Measurements from ENCODE around the gene DPYD. TPM values are rescaled to one million over a fixed set of nuclear protein-coding genes. Genes with fewer than 3 reads are reported as not detected.

DPYD gene
- total RNA-seq, 1 experiment from 2014 or later = 12.8 TPM

DNA sequence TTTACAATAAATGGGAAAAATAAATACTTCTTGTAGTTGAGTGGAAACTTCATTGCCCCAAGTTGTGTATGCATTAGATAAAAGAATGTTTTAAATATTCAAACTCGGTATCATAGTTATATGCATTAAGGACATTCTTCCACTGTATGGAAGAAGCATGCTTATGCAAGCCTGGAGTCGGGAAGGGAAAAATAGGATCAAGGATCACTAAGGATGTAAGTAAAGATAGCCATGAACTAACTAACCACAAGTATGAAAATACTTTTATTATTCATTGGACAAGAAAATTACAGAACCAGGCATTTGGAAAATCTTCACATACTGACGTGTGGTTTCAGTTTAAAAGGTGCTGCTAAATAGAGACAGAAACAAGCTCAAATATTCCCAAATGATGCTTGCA, 26.9 kb upstream of the DPYD start:
- H3K9ac ChIP-seq (ENCODE audit: low read length) = no peak overlapping the region
- DNase-seq (no peak), ATAC-seq (no peak)
- H4K20me1 ChIP-seq (ENCODE audit: low read length) = no peaks in the 10 kb centered on the region
- H3K9me2 ChIP-seq (replicated peaks; ENCODE audit: low read length) = no peaks in the 10 kb centered on the region
- no peaks in the 10 kb centered on the region for H3F3A ChIP-seq (ENCODE audit: low read length, unreplicated experiment)
- no peaks in the 10 kb centered on the region for H3K4me1 ChIP-seq (ENCODE audit: insufficient read depth, low read length)
- H3K27me3 ChIP-seq (ENCODE audit: low read length) = no peaks in the 10 kb centered on the region
- intact Hi-C loops (cut with micrococcal nuclease) = no loop called here
- BruUV-seq (replicated peaks) = no TSS peak
- H3K36me3 ChIP-seq (ENCODE audit: low read depth, low read length) = no peaks in the 10 kb centered on the region
- ChIA-PET POLR2A (ENCODE audit: unreplicated experiment) (no interaction called here), CTCF (no interaction called here)
- no peak for TF ChIP-seq CTCF (conservative IDR thresholded peaks at IDR 0.05; ENCODE audit: low read depth, low read length)
- TF ChIP-seq EZH2 (IDR thresholded peaks at IDR 0.05; ENCODE audit: low read length, unreplicated experiment) = no peak
- TF ChIP-seq EZH2phosphoT487 (IDR thresholded peaks at IDR 0.05; ENCODE audit: borderline replicate concordance, low read length) = no peak
- H3K79me2 ChIP-seq (ENCODE audit: low read length) = no peaks in the 10 kb centered on the region
- no peaks in the 10 kb centered on the region for H3K9me3 ChIP-seq (ENCODE audit: low read length)
- H2AFZ ChIP-seq (ENCODE audit: low read length) = no peak overlapping the region
- H3K27ac ChIP-seq (ENCODE audit: low read length) = no peak overlapping the region
- no peak overlapping the region for H3K4me2 ChIP-seq (ENCODE audit: low read length)
- no peak overlapping the region for H3K4me3 ChIP-seq (ENCODE audit: low read length)

- H2AFZ ChIP-seq (ENCODE audit: low read length) = no peak overlapping the region
- H3K27ac ChIP-seq (ENCODE audit: low read length) = no peak overlapping the region
- ChIA-PET CTCF (interaction anchor here (0.6 kb wide), 1 partner anchor 9 kb away, joined by 3 read pairs; no protein-coding TSS in a partner anchor), POLR2A (ENCODE audit: unreplicated experiment) (no interaction called here)
- no peaks in the 10 kb centered on the region for H3K36me3 ChIP-seq (ENCODE audit: low read depth, low read length)
- no peaks in the 10 kb centered on the region for H3K9me3 ChIP-seq (ENCODE audit: low read length)
- no peak for TF ChIP-seq EZH2phosphoT487 (IDR thresholded peaks at IDR 0.05; ENCODE audit: borderline replicate concordance, low read length)
- no peak for TF ChIP-seq CTCF (conservative IDR thresholded peaks at IDR 0.05; ENCODE audit: low read depth, low read length)
- TF ChIP-seq EZH2 (IDR thresholded peaks at IDR 0.05; ENCODE audit: low read length, unreplicated experiment) = no peak
- no peaks in the 10 kb centered on the region for H3K9me2 ChIP-seq (replicated peaks; ENCODE audit: low read length)
- H3K79me2 ChIP-seq (ENCODE audit: low read length) = no peaks in the 10 kb centered on the region
- no TSS peak for BruUV-seq (replicated peaks)
- ATAC-seq (no peak), DNase-seq (no peak)
- H3K27me3 ChIP-seq (ENCODE audit: low read length) = no peaks in the 10 kb centered on the region
- no peaks in the 10 kb centered on the region for H4K20me1 ChIP-seq (ENCODE audit: low read length)
- H3K4me3 ChIP-seq (ENCODE audit: low read length) = no peak overlapping the region
- peaks cover 8% of the 10 kb centered on the region for H3K4me1 ChIP-seq (ENCODE audit: insufficient read depth, low read length)
- H3F3A ChIP-seq (ENCODE audit: low read length, unreplicated experiment) = peaks cover 7% of the 10 kb centered on the region
- H3K9ac ChIP-seq (ENCODE audit: low read length) = no peak overlapping the region
- no peak overlapping the region for H3K4me2 ChIP-seq (ENCODE audit: low read length)
- intact Hi-C loops (cut with micrococcal nuclease) = loop anchor here (2.0 kb wide), 1 partner anchor 45 kb away; no protein-coding TSS in a partner anchor
Measured at GRCh38 chr1:97943354-97943753, 22.5 kb upstream of the DPYD start.

DNA sequence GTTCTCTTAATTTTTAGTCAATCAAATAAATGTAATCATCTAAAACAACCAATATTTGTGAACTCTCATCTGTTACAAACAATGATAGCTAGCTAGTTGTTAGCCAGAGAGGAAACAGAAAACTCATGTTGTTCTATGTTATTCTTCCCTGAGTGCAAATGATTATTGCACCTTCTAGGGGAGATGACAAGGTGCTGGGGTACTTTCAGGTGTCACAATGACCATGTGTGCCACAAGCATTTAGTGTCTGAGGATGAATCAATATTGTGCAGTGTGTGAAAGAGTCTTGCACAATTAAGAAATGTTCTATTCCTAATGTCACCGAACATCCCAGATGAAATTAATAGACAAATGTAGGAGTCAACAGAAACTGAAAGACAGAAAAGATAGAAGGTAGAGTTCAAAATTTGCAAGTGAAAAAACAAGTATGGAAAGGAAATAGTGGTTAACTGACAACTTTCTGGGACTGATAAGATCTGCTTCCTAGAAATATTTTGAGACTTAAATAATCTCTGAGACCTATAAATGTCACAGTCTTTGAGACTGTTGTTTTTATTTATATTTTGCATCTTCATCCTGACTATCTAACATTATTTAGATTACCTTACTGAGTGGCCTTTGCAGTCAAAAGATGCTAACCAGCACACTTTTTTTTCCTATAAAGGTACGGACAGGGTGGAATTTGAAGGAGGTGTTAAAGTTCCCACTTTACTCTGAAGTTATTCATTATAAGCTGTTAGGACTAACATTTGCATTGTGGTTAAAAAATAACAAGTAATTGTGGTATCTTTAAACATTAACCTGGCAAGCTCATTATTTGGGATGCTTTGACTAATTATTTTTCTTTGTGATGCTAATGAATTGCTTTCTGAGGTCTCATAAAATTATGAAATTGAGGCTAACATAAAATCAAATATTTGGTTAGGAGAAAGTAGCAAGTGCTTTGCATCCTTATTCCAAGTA, 21.6 kb upstream of the DPYD start:
- Histone ChIP-seq H3K9ac (ENCODE audit: low read length) (no peak overlapping the region), H3K9me2 (replicated peaks; ENCODE audit: low read length) (no peaks in the 10 kb centered on the region), H3K27me3 (ENCODE audit: low read length) (no peaks in the 10 kb centered on the region), H3K36me3 (ENCODE audit: low read depth, low read length) (no peaks in the 10 kb centered on the region), H3K4me2 (ENCODE audit: low read length) (no peak overlapping the region), H2AFZ (ENCODE audit: low read length) (no peak overlapping the region), H3F3A (ENCODE audit: low read length, unreplicated experiment) (peaks cover 10% of the 10 kb centered on the region), H3K4me3 (ENCODE audit: low read length) (no peak overlapping the region), H4K20me1 (ENCODE audit: low read length) (no peaks in the 10 kb centered on the region), H3K4me1 (ENCODE audit: insufficient read depth, low read length) (peaks cover 11% of the 10 kb centered on the region), H3K9me3 (ENCODE audit: low read length) (no peaks in the 10 kb centered on the region), H3K27ac (ENCODE audit: low read length) (no peak overlapping the region), H3K79me2 (ENCODE audit: low read length) (no peaks in the 10 kb centered on the region)
- no peak for ATAC-seq
- BruUV-seq (replicated peaks) = no TSS peak
- intact Hi-C loops (cut with micrococcal nuclease) = loop anchor here (2.0 kb wide), 1 partner anchor 46 kb away; no protein-coding TSS in a partner anchor
- ChIA-PET POLR2A (ENCODE audit: unreplicated experiment) (no interaction called here), CTCF (no interaction called here)
- no peak for DNase-seq
- no peak for TF ChIP-seq CTCF (conservative IDR thresholded peaks at IDR 0.05; ENCODE audit: low read depth, low read length)
- no peak for TF ChIP-seq EZH2 (IDR thresholded peaks at IDR 0.05; ENCODE audit: low read length, unreplicated experiment)
- TF ChIP-seq EZH2phosphoT487 (IDR thresholded peaks at IDR 0.05; ENCODE audit: borderline replicate concordance, low read length) = no peak

Data from PC-3 (cell line).